Measurements from ENCODE around the gene TPPP3.

Gene TPPP3

GRCh38 chr16:67392301-67393059 is 818 bp downstream of the TPPP3 start:
- DNase-seq (ENCODE audit: insufficient read length, low spot score) = no peak
- FAIRE-seq = no peak

DNA sequence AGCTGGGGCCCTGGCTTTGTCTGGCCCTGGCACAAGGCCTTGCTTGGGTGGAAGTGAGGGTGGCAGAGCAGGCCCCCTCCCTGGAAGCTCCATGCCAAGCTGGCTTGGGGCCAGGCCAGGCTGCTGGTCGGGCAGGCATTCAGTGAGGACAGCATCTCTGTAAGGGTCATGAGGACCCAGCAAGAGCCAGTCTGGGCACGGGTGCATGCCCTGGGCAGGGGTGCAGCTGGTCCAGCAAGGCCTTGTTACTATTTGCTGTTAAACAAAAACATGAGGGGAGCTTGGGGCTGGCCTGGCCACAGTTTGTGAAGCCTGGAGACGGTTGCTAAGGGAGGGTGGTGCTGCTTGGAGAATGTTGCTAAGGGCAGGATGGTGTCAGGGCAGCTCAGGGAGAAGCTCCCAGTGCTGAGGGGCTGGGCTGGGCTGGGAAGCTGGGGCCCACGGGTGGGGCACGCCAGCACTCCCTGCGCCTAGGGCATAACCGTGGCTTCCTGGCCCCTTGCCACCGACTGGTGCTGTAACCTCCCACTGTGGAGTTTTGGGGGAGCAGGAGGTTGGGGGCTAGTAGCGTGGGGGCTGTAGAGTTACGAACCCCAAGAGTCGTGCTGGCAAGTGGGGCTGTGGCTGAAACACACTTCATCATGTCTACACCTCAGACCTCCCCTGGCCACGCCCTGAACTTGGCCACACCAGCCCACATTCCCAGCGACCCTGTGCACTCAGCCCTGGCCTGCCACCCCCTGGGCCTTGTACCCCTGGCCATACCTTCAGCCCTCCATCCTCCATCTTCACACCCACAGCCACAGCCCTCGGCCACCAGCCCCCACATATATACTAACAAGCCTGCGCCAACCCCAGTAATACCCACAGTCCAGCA is 1.6 kb downstream of the TPPP3 start:
- TF ChIP-seq POU2F2 (IDR thresholded peaks at IDR 0.05; ENCODE audit: low read depth, low read length) (no peak), SPI1 (IDR thresholded peaks at IDR 0.05; ENCODE audit: low read depth, low read length) (no peak), POLR2A (IDR thresholded peaks at IDR 0.05; ENCODE audit: low read depth, low read length) (no peak), PAX5 (IDR thresholded peaks at IDR 0.05; ENCODE audit: insufficient read depth, low read length, severe bottlenecking) (no peak), POLR2AphosphoS5 (IDR thresholded peaks at IDR 0.05; ENCODE audit: low read depth, low read length) (no peak), TAF1 (IDR thresholded peaks at IDR 0.05; ENCODE audit: low read depth, low read length) (no peak)

More at GRCh38 chr16:67392301-67393059, 818 bp downstream of the TPPP3 start:
- no peak for TF ChIP-seq PAX5 (IDR thresholded peaks at IDR 0.05; ENCODE audit: insufficient read depth, low read length, severe bottlenecking)
- TF ChIP-seq TAF1 (IDR thresholded peaks at IDR 0.05; ENCODE audit: low read depth, low read length) = no peak
- no peak for TF ChIP-seq SPI1 (IDR thresholded peaks at IDR 0.05; ENCODE audit: low read depth, low read length)
- no peak for TF ChIP-seq POLR2AphosphoS5 (IDR thresholded peaks at IDR 0.05; ENCODE audit: low read depth, low read length)
- no peak for TF ChIP-seq POLR2A (IDR thresholded peaks at IDR 0.05; ENCODE audit: low read depth, low read length)
- no peak for TF ChIP-seq POU2F2 (IDR thresholded peaks at IDR 0.05; ENCODE audit: low read depth, low read length)

GRCh38 chr16:67390816-67391423 is 2.4 kb downstream of the TPPP3 start:
- no peak for TF ChIP-seq POLR2AphosphoS5 (IDR thresholded peaks at IDR 0.05; ENCODE audit: low read depth, low read length)
- TF ChIP-seq POU2F2 (IDR thresholded peaks at IDR 0.05; ENCODE audit: low read depth, low read length) = no peak
- TF ChIP-seq PAX5 (IDR thresholded peaks at IDR 0.05; ENCODE audit: insufficient read depth, low read length, severe bottlenecking) = no peak
- no peak for TF ChIP-seq TAF1 (IDR thresholded peaks at IDR 0.05; ENCODE audit: low read depth, low read length)
- no peak for TF ChIP-seq SPI1 (IDR thresholded peaks at IDR 0.05; ENCODE audit: low read depth, low read length)
- no peak for TF ChIP-seq POLR2A (IDR thresholded peaks at IDR 0.05; ENCODE audit: low read depth, low read length)
- no peak for FAIRE-seq

More for the DNA sequence above, 1.6 kb downstream of the TPPP3 start:
- DNase-seq (ENCODE audit: insufficient read length, low spot score) (no peak), FAIRE-seq (no peak)

GRCh38 chr16:67389911-67390815 is 3.1 kb downstream of the TPPP3 start:
- FAIRE-seq = no peak
- TF ChIP-seq POLR2AphosphoS5 (IDR thresholded peaks at IDR 0.05; ENCODE audit: low read depth, low read length) (no peak), SPI1 (IDR thresholded peaks at IDR 0.05; ENCODE audit: low read depth, low read length) (no peak), POU2F2 (IDR thresholded peaks at IDR 0.05; ENCODE audit: low read depth, low read length) (no peak), PAX5 (IDR thresholded peaks at IDR 0.05; ENCODE audit: insufficient read depth, low read length, severe bottlenecking) (no peak), TAF1 (IDR thresholded peaks at IDR 0.05; ENCODE audit: low read depth, low read length) (no peak), POLR2A (IDR thresholded peaks at IDR 0.05; ENCODE audit: low read depth, low read length) (no peak)

More at GRCh38 chr16:67390816-67391423, 2.4 kb downstream of the TPPP3 start:
- no peak for DNase-seq (ENCODE audit: insufficient read length, low spot score)

DNA sequence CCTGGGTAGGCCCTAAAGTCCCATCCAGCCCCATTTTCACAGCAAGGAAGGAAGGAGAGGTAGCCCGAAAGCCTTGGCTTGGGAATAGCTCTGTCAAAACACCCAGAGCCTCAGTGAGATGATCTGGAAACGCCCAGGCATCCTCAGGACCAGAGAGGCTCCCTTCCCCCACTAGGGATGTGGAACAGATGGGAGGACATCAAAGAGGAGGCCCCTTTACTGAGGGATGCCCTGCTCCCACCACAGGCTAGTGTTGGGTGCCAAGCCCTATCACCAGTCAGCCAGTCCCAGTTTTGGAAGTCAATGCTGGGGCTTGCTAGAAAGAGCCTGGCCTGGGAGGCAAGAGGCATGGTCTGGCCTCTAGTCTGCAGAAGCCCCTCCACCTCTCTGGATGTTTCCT is 4.7 kb downstream of the TPPP3 start:
- no peak for FAIRE-seq
- DNase-seq (ENCODE audit: insufficient read length, low spot score) = no peak
- TF ChIP-seq PAX5 (IDR thresholded peaks at IDR 0.05; ENCODE audit: insufficient read depth, low read length, severe bottlenecking) (no peak), SPI1 (IDR thresholded peaks at IDR 0.05; ENCODE audit: low read depth, low read length) (no peak), POLR2A (IDR thresholded peaks at IDR 0.05; ENCODE audit: low read depth, low read length) (no peak), TAF1 (IDR thresholded peaks at IDR 0.05; ENCODE audit: low read depth, low read length) (no peak), POLR2AphosphoS5 (IDR thresholded peaks at IDR 0.05; ENCODE audit: low read depth, low read length) (no peak), POU2F2 (IDR thresholded peaks at IDR 0.05; ENCODE audit: low read depth, low read length) (no peak)

More at GRCh38 chr16:67389911-67390815, 3.1 kb downstream of the TPPP3 start:
- no peak for DNase-seq (ENCODE audit: insufficient read length, low spot score)

GRCh38 chr16:67388191-67388590 is 5.1 kb downstream of the TPPP3 start:
- no peak for FAIRE-seq
- no peak for DNase-seq (ENCODE audit: insufficient read length, low spot score)
- TF ChIP-seq POU2F2 (IDR thresholded peaks at IDR 0.05; ENCODE audit: low read depth, low read length) = no peak
- no peak for TF ChIP-seq POLR2A (IDR thresholded peaks at IDR 0.05; ENCODE audit: low read depth, low read length)
- TF ChIP-seq TAF1 (IDR thresholded peaks at IDR 0.05; ENCODE audit: low read depth, low read length) = no peak
- no peak for TF ChIP-seq POLR2AphosphoS5 (IDR thresholded peaks at IDR 0.05; ENCODE audit: low read depth, low read length)
- TF ChIP-seq PAX5 (IDR thresholded peaks at IDR 0.05; ENCODE audit: insufficient read depth, low read length, severe bottlenecking) = no peak
- no peak for TF ChIP-seq SPI1 (IDR thresholded peaks at IDR 0.05; ENCODE audit: low read depth, low read length)

- no peak for DNase-seq (ENCODE audit: insufficient read length, low spot score)
- no peak for FAIRE-seq
- TF ChIP-seq POLR2A (IDR thresholded peaks at IDR 0.05; ENCODE audit: low read depth, low read length) = no peak
- TF ChIP-seq SPI1 (IDR thresholded peaks at IDR 0.05; ENCODE audit: low read depth, low read length) = no peak
- TF ChIP-seq TAF1 (IDR thresholded peaks at IDR 0.05; ENCODE audit: low read depth, low read length) = no peak
- no peak for TF ChIP-seq POU2F2 (IDR thresholded peaks at IDR 0.05; ENCODE audit: low read depth, low read length)
- TF ChIP-seq POLR2AphosphoS5 (IDR thresholded peaks at IDR 0.05; ENCODE audit: low read depth, low read length) = no peak
- TF ChIP-seq PAX5 (IDR thresholded peaks at IDR 0.05; ENCODE audit: insufficient read depth, low read length, severe bottlenecking) = no peak
These were observed 5.7 kb downstream of the TPPP3 start for GRCh38 chr16:67387479-67388079.

All from GM12891 (cell line).